Activated T-cell treated with anti-CD3 and anti-CD28 coated beads, Interleukin-2, amount 50 U/mL, for 1 hour (primary cell): ENCODE measurements around the gene ATRX.
"Not testable (repeated sequence)": the region's sequence is repeated elsewhere in the genome, so short reads cannot be mapped to it uniquely, and the experiment has no call there.

Experiments used
- DNase-seq: peaks from one replicate; pipeline ENCODE4 v3.0.0-alpha.2; 2020

The ATRX gene

GRCh38 chrX:77785486-77786364 is at the start of gene ATRX:
TSS of gene ATRX (minus strand) at chrX:77786216. CDS start at chrX:77786001, 215 bp downstream.
- peak; percentile 77 for DNase-seq

- DNase-seq = not testable (repeated sequence)
Observed at GRCh38 chrX:77831544-77831943, 45.5 kb upstream of the ATRX start.

GRCh38 chrX:77821989-77822388 is 36.0 kb upstream of the ATRX start:
- DNase-seq = not testable (repeated sequence)

DNA sequence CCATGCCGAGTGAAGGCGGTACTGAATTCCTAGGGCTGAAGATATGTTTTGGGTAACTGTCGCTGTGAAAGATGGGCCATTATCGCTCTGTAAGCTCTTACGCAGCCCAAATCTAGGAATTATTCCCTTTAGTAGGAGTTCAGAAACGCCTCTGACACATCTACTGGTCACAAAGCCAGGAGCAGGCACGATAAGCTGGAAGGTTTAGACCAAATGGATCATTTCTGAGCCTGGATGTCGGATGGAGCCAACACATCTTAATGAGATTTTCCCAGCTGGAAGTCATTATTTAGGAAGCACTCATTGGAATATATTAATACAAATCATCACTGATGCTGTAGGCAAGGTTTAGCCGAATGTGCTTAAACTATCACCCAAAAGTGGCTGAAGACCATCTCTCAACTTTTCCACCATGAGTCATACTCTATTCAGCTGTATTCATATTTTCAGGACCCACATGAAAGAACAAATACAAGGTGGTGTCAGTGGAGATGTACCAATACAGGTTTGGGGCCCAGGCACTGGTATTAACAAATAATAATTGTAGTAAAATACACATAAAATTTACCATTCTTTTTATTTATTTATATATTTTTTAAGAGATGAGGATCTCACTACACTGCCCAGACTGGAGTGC is 34.2 kb upstream of the ATRX start:
- no peak for DNase-seq

DNA sequence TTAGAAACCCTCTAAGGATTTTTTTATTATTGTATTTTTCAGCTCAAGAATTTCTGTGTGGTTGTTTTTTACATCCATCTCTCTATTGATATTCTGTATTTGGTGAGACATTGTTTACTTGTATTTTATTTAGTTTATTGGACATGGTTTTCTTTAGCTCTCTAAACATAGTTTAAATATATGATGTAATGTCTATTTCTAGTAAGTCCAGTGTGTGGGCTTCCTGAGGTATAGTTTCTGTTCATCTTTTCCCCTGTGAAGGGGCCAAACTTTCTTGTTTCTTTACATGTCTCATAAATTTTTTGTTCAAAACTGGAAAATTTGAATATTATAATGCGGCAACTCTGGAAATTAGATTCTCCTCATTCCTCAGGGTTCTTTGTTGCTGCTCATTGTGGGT is 28.2 kb upstream of the ATRX start:
- no peak for DNase-seq

DNA sequence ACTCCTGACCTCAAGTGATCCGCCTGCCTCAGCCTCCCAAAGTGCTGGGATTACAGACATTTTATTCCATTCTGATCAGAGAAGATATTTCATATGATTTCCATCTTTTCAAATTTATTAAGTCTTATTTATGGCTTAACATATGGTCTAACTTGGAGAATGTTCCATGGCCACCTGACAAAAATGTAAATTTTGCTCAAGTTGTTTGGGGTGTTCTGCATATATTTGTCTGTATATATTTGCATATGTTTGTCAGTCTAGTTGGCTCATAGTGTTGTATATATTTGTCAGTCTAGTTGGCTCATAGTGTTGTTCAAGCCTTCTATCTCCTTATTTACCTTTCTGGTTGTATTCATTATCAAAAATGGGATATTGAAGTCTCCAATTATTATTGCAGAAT is 16.2 kb upstream of the ATRX start:
- DNase-seq = no peak

DNA sequence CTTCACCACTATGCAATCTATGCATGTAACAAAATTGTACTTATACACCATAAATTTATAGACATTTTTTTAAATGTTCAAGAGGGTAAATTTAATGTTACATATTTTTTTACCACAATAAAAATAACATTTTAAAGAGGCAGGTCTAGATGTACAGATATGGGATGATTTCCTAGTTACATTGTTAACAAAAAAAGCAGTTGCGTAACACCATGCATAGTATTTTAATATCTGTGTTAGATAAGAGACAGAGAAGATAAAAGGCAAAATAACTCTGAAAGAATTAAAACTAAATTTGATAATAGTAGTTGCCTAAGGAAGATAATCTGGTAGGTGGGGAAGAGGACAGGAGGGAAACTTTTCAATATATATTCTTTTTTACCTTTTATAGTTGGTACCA is 9.1 kb upstream of the ATRX start:
- no peak for DNase-seq

- DNase-seq = no peak
Observed at GRCh38 chrX:77793946-77794345, 7.9 kb upstream of the ATRX start.

- no peak for DNase-seq
Observed at GRCh38 chrX:77788050-77788449, 2.0 kb upstream of the ATRX start.

GRCh38 chrX:77786365-77786680 is 307 bp upstream of the ATRX start:
- DNase-seq = no peak

DNA sequence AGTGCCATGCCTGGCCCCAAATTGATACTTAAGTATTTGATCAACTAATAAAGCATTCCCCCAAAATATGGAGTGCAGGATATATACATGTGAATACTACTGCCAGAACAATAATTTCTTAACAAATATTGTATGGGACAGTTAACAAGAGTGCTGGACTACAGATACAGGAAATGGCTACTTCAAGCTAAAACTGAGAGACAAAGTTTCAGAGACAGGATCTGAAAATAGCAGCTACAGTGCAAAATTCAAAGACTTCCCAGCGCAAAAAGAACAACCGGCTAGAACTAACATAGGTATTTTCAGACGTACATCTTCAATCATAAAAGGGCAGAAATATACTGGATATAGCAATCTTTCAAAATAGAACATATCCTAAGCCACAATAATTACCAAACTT is 6.3 kb downstream of the ATRX start:
- no peak for DNase-seq

GRCh38 chrX:77776659-77777058 is 9.4 kb downstream of the ATRX start:
- no peak for DNase-seq

- no peak for DNase-seq
Observed at GRCh38 chrX:77771601-77772000, 14.4 kb downstream of the ATRX start.

DNA sequence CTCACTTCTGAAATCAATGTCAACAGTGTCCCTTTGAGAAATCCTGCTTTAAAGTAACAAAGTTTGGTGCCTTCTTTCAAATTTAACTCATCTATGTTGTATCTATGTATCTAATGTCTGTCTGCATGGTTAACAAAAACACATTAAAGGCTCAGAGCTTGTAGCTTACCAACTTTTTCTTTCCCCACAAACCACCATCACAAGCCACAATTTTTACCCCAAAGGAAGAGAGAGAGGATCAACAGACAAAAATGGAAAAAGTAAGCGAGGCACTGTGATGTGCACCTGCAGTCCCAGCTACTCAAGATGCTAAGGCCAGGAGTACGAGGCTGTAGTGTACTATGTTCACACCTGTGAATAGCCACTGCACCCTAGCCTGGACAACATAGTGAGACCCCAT is 17.2 kb downstream of the ATRX start:
- no peak for DNase-seq

DNA sequence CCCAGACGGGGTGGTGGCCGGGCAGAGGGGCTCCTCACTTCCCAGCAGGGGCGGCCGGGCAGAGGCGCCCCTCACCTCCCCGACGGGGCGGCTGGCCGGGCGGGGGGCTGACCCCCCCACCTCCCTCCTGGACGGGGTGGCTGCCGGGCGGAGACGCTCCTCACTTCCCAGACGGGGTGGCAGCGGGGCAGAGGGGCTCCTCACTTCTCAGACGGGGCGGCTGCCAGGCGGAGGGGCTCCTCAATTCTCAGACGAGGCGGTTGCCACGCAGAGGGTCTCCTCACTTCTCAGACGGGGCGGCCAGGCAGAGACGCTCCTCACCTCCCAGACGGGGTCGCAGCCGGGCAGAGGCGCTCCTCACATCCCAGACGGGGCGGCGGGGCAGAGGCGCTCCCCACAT is 19.8 kb downstream of the ATRX start:
- not testable (repeated sequence) for DNase-seq

DNA sequence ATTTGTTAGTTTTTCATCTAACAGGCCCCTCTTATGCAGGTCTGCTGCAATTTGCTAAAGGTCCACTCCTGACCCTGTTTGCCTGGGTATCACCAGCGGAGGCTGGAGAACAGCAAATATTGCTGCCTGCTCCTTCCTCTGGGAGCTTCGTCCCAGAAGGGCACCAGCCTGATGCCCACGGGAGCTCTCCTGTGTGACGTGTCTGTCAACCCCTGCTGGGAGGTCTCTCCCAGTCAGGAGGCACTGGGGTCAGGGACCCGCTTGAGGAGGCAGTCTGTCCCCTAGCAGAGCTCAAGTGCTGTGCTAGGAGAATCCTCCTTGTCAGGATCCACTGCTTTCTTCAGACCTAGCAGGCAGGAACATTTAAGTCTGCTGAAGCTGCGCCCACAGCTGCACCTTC is 30.5 kb downstream of the ATRX start:
- DNase-seq = no peak

DNA sequence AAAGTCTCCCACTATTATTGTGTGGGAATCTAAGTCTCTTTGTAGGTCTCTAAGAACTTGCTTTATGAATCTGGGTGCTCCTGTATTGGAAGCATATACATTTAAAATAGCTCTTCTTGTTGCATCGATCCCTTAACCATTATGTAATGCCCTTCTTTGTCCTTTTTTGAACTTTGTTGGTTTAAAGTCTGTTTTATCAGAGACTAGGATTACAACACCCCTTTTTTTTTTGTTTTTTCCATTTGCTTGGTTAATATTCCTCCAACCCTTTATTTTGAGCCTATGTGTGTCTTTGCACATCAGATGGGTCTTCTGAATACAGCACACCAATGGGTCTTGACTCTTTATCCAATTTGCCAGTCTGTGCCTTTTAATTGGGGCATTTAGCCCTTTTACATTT is 32.1 kb downstream of the ATRX start:
- DNase-seq = not testable (repeated sequence)

GRCh38 chrX:77749695-77750094 is 36.3 kb downstream of the ATRX start:
- no peak for DNase-seq

GRCh38 chrX:77743720-77744119 is 42.3 kb downstream of the ATRX start:
- no peak for DNase-seq

- no peak for DNase-seq
Observed at GRCh38 chrX:77742788-77743476, 43.1 kb downstream of the ATRX start.

DNA sequence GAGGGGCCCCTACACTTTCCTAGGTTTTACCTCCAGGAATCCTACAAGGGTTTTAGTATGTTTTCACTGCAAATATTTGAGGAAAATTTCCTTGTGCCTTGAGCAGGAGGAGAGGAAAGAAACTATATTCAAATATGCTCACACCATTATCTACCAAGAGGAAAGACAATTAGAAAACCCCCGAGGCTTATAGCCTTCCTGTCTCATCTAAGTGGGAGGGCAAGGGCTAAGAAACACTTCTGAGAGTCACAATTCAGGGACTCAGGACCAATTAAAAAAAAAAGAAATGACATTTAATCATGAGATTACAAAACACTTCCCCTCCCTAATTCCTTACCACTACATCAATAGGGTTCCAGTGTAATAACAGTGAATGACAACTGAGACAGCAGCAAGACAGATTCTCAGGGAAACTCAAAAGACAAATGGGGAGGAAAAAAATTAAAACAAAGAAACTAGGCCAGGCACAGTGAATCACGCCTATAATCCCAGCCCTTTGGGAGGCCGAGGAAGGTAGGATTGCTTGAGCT is 45.6 kb downstream of the ATRX start:
- DNase-seq = no peak

- DNase-seq = no peak
Observed at GRCh38 chrX:77733342-77733741, 52.7 kb downstream of the ATRX start.

DNA sequence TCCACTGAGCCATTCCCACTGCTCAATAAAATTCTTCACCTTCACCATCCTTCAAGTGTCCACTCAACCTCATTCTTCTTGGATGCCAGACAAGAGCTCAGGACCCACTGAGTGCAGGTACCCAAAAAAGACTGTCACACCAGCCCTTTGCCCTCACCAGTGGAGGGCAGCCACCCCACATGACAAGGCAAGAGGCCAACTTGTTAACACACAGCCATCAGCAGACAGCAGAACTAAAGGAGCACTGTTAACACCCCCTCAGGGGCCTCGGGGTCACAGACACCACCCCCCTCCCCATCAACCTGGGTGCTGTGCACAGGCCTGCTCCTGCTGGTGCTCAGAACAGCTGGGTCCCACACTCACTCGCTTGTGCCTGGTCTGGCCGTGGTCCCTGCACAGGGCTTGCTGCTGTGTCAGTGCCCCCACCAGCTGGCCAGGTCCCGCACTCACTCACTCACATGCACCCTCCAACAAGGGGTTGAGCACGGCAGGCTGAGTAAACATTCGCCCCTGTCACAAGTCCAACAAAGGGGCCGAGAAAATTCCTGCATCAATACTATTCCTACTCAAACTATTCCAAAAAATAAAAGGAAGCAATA is 54.1 kb downstream of the ATRX start:
- DNase-seq = no peak
